ENCODE data around the gene ATP6V0A1. TPM values are rescaled to one million over a fixed set of nuclear protein-coding genes. Genes with fewer than 3 reads are reported as not detected.

The ATP6V0A1 gene
- total RNA-seq, 3 donors from 2014 or later: 53.1 to 74.5 (median 60.0) TPM

GRCh38 chr17:42484304-42484703 is 25.6 kb downstream of the ATP6V0A1 start:
- no peaks in the 10 kb centered on the region for H3K4me1 ChIP-seq
- TF ChIP-seq POLR2A (IDR thresholded peaks at IDR 0.05): no peak
- TF ChIP-seq CTCF (IDR thresholded peaks at IDR 0.05): no peak
- no peak for TF ChIP-seq POLR2AphosphoS5 (IDR thresholded peaks at IDR 0.05)
- intact Hi-C loops (cut with DNase I; ENCODE audit: low total_unique reads): no loop called here
- peak overlapping the region; percentile 20 to 36 for H3K27ac ChIP-seq
- no peaks in the 10 kb centered on the region for H3K9me3 ChIP-seq
- DNase-seq (ENCODE audit: low spot score in 2 of 2): peak in 1 of 2 donors; percentile 52
- H3K4me3 ChIP-seq: no peak overlapping the region
- no peaks in the 10 kb centered on the region for H3K36me3 ChIP-seq
- H3K27me3 ChIP-seq: no peaks in the 10 kb centered on the region

- Histone ChIP-seq H3K9me3 (no peaks in the 10 kb centered on the region), H3K4me3 (no peak overlapping the region), H3K27ac (no peak overlapping the region), H3K4me1 (no peaks in the 10 kb centered on the region), H3K36me3 (no peaks in the 10 kb centered on the region), H3K27me3 (no peaks in the 10 kb centered on the region)
- DNase-seq (ENCODE audit: low spot score in 2 of 2): no peak
- intact Hi-C loops (cut with DNase I; ENCODE audit: low total_unique reads): no loop called here
- TF ChIP-seq CTCF (IDR thresholded peaks at IDR 0.05): no peak
- TF ChIP-seq POLR2A (IDR thresholded peaks at IDR 0.05): no peak
- TF ChIP-seq POLR2AphosphoS5 (IDR thresholded peaks at IDR 0.05): no peak
Observed at GRCh38 chr17:42485680-42486079, 27.0 kb downstream of the ATP6V0A1 start.

GRCh38 chr17:42488032-42488431 is 29.4 kb downstream of the ATP6V0A1 start:
- intact Hi-C loops (cut with DNase I; ENCODE audit: low total_unique reads): no loop called here
- H3K36me3 ChIP-seq: no peaks in the 10 kb centered on the region

GRCh38 chr17:42493319-42493718 is 34.6 kb downstream of the ATP6V0A1 start:
- no peak for DNase-seq (ENCODE audit: low spot score in 2 of 2)
- intact Hi-C loops (cut with DNase I; ENCODE audit: low total_unique reads): no loop called here
- TF ChIP-seq CTCF (IDR thresholded peaks at IDR 0.05): no peak
- no peak for TF ChIP-seq POLR2AphosphoS5 (IDR thresholded peaks at IDR 0.05)
- no peak for TF ChIP-seq POLR2A (IDR thresholded peaks at IDR 0.05)
- H3K36me3 ChIP-seq: no peaks in the 10 kb centered on the region
- no peak overlapping the region for H3K4me3 ChIP-seq
- no peaks in the 10 kb centered on the region for H3K4me1 ChIP-seq
- no peaks in the 10 kb centered on the region for H3K27me3 ChIP-seq
- no peak overlapping the region for H3K27ac ChIP-seq
- no peaks in the 10 kb centered on the region for H3K9me3 ChIP-seq

More at GRCh38 chr17:42488032-42488431, 29.4 kb downstream of the ATP6V0A1 start:
- Histone ChIP-seq H3K9me3 (no peaks in the 10 kb centered on the region), H3K4me3 (no peak overlapping the region), H3K4me1 (no peaks in the 10 kb centered on the region), H3K27ac (no peak overlapping the region), H3K27me3 (no peaks in the 10 kb centered on the region)
- DNase-seq (ENCODE audit: low spot score in 2 of 2): no peak
- no peak for TF ChIP-seq CTCF (IDR thresholded peaks at IDR 0.05)
- TF ChIP-seq POLR2A (IDR thresholded peaks at IDR 0.05): no peak
- no peak for TF ChIP-seq POLR2AphosphoS5 (IDR thresholded peaks at IDR 0.05)

- H3K4me1 ChIP-seq: no peaks in the 10 kb centered on the region
- no peaks in the 10 kb centered on the region for H3K9me3 ChIP-seq
- no peak for TF ChIP-seq POLR2A (IDR thresholded peaks at IDR 0.05)
- no peak for TF ChIP-seq POLR2AphosphoS5 (IDR thresholded peaks at IDR 0.05)
- no peak for TF ChIP-seq CTCF (IDR thresholded peaks at IDR 0.05)
- intact Hi-C loops (cut with DNase I; ENCODE audit: low total_unique reads): no loop called here
- no peak overlapping the region for H3K27ac ChIP-seq
- H3K4me3 ChIP-seq: no peak overlapping the region
- no peaks in the 10 kb centered on the region for H3K36me3 ChIP-seq
- no peaks in the 10 kb centered on the region for H3K27me3 ChIP-seq
- no peak for DNase-seq (ENCODE audit: low spot score in 2 of 2)
Observed at GRCh38 chr17:42494673-42495072, 36.0 kb downstream of the ATP6V0A1 start.
